Kidney (tissue), 14 donors: ENCODE measurements around the gene SIAH2. TPM values are rescaled to one million over a fixed set of nuclear protein-coding genes. Genes with fewer than 3 reads are reported as not detected.

Experiments
- DNase-seq, 5 donors: peaks; one replicate each; pipeline ENCODE4 v3.0.0-alpha.2; 2013 to 2020
- FAIRE-seq: peaks from 2 replicates; lab custom pipeline; 2012; peaks lifted over from hg19 to GRCh38; lab: Jason Lieb, UNC
- H3K27ac ChIP-seq, 2 donors: one replicate each; pipeline ENCODE4 v1.7.0; 2013; ENCODE audit warnings: low read depth in 2 of 2, low read length in 2 of 2, inconsistent platforms in 1 of 2
- H3K27me3 ChIP-seq: one replicate; pipeline ENCODE4 v1.7.1; 2013; ENCODE audit warnings: low read length, inconsistent platforms; ENCODE audit not compliant: control insufficient read depth, insufficient read depth
- H3K36me3 ChIP-seq, 3 donors: one replicate each; pipeline versions ENCODE4 v1.7.0 to v1.7.1; 2013; ENCODE audit warnings: low read length in 3 of 3, control low read depth in 1 of 3, inconsistent platforms in 1 of 3; ENCODE audit not compliant: insufficient read depth in 3 of 3, control insufficient read depth in 2 of 3
- H3K4me1 ChIP-seq, 3 donors: one replicate each; pipeline versions ENCODE4 v1.7.0 to v1.7.1; 2013; ENCODE audit warnings: low read length in 3 of 3, inconsistent platforms in 1 of 3, low read depth in 1 of 3; ENCODE audit not compliant: control insufficient read depth in 2 of 3, insufficient read depth in 2 of 3
- H3K4me3 ChIP-seq, 3 donors: one replicate each; pipeline versions ENCODE4 v1.7.0 to v1.8.1; 2013; ENCODE audit warnings: low read length in 3 of 3, control low read depth in 1 of 3, inconsistent platforms in 1 of 3
- H3K9ac ChIP-seq, 3 donors: one replicate each; pipeline versions ENCODE4 v1.7.0 to v1.7.1; 2013; ENCODE audit warnings: low read length in 3 of 3, control low read depth in 1 of 3, inconsistent platforms in 1 of 3
- H3K9me3 ChIP-seq, 3 donors: one replicate each; pipeline versions ENCODE4 v1.7.0 to v1.7.1; 2013; ENCODE audit warnings: low read length in 3 of 3, control low read depth in 1 of 3, inconsistent platforms in 1 of 3; ENCODE audit not compliant: control insufficient read depth in 2 of 3, insufficient read depth in 1 of 3
- CTCF ChIP-seq: IDR thresholded peaks from 3 replicates; pipeline ENCODE4 v1.5.1; 2012; ENCODE audit warnings: mild to moderate bottlenecking, moderate library complexity, borderline replicate concordance; ENCODE audit not compliant: insufficient read depth; ENCODE audit errors: extremely low read depth
- intact Hi-C: fragments of 100-400 bp; cut with DNase I; formaldehyde crosslinking; loops from one replicate; pipeline ENCODE4 v1.11.1; 2022
- polyA plus RNA-seq: library from polyadenylated mRNA; stranded (reverse); fragments of 350-450 nt; fragmentation: Illumina TruSeq; extraction: RNeasy Lipid Tissue Mini Kit (QIAGEN cat#74804); gene quantifications from one replicate; pipeline ENCODE4 v1.2.3, GENCODE V29; 2014; ENCODE audit warnings: low read depth, low replicate concordance; ENCODE audit not compliant: insufficient read depth
- total RNA-seq: library from RNA; stranded (reverse); fragmentation: NEBNext Ultra II Directional; extraction: Animal tissue kit (Norgen Biotek cat#: 25700); gene quantifications from one replicate; pipeline ENCODE4 v1.2.1, GENCODE V29; 2021
- donor health status: control.
- donor health status: control.
- donor health status: control.
- donor health status: control.
- donor health status: control.
- donor health status: DM: yes; HTN: yes; CAD: no.
- donor health status: Normal renal cell carcinoma (clear cell type).

Gene SIAH2
- total and polyA plus RNA-seq, 2 donors from 2014 or later: 16.9 to 24.6 TPM

DNA sequence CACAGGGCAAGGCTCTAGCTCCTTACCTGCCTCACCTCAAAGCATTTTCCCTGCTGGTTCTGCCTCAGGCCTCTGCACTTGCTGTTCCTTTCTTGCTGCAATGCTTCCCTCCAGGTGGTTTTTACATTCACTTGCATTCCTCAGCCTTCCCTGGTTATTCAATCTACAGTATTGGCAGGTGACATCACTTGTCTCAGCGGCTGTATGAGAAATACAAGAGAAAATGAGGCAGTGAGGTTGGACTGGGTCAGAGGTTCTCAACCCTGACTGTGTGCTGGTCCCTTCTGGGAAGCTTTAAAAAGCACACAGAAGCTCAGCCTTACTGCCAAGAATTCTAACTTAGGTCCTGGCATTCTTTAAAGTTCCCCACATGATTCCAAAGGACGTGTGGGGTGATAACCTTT, 26.7 kb downstream of the SIAH2 start:
- Histone ChIP-seq H3K27ac (no peak overlapping the region), H3K9ac (no peak overlapping the region), H3K27me3 (no peaks in the 10 kb centered on the region), H3K4me1 (peaks cover 0 to 18% (median 9%) of the 10 kb centered on the region in 3 donors), H3K9me3 (no peaks in the 10 kb centered on the region), H3K36me3 (peaks cover 0 to 4% (median 0%) of the 10 kb centered on the region in 3 donors), H3K4me3 (no peak overlapping the region)
- intact Hi-C loops: no loop called here
- no peak for TF ChIP-seq CTCF
- DNase-seq (no peak), FAIRE-seq (no peak)

- no peak overlapping the region for H3K27ac ChIP-seq
- intact Hi-C loops: no loop called here
- H3K9me3 ChIP-seq: no peaks in the 10 kb centered on the region
- no peak for TF ChIP-seq CTCF
- H3K4me1 ChIP-seq: peaks cover 0 to 18% (median 9%) of the 10 kb centered on the region in 3 donors
- no peaks in the 10 kb centered on the region for H3K27me3 ChIP-seq
- no peak overlapping the region for H3K9ac ChIP-seq
- H3K4me3 ChIP-seq: no peak overlapping the region
- H3K36me3 ChIP-seq: no peaks in the 10 kb centered on the region
- DNase-seq (no peak), FAIRE-seq (no peak)
Measured at GRCh38 chr3:150734795-150735119, 28.2 kb downstream of the SIAH2 start.

GRCh38 chr3:150733936-150734794, 28.8 kb downstream of the SIAH2 start:
- no peaks in the 10 kb centered on the region for H3K27me3 ChIP-seq
- H3K9me3 ChIP-seq: no peaks in the 10 kb centered on the region
- no peak overlapping the region for H3K4me3 ChIP-seq
- intact Hi-C loops: no loop called here
- DNase-seq (no peak), FAIRE-seq (no peak)
- H3K4me1 ChIP-seq: peaks cover 0 to 18% (median 9%) of the 10 kb centered on the region in 3 donors
- H3K36me3 ChIP-seq: no peaks in the 10 kb centered on the region
- no peak overlapping the region for H3K27ac ChIP-seq
- H3K9ac ChIP-seq: no peak overlapping the region
- TF ChIP-seq CTCF: no peak
